IMR-90 (cell line): ENCODE measurements around the gene SLC9A1. TPM values are rescaled to one million over a fixed set of nuclear protein-coding genes. Genes with fewer than 3 reads are reported as not detected.
A peak's percentile ranks its signal among the peaks of the same experiment; 100 is the strongest.

Experiments
- ATAC-seq: fragments of 200-7000 bp; cut with Tn5 transposase; 2 replicates; pipeline ENCODE4 v1.9.1; 2020; ENCODE audit warnings: low read depth, mild to moderate bottlenecking, moderate library complexity
- BruUV-seq: library from RNA; stranded (reverse); fragments of 400-500 nt; replicated peaks from 2 replicates; lab custom pipeline; 2021; lab: Mats Ljungman, UMichigan
- CTCF ChIA-PET: fragments of 300-600 bp; formaldehyde crosslinking; extraction: SDS; loops from one replicate; lab custom pipeline; 2021; ENCODE audit warnings: antibody characterized with exemption; lab: Yijun Ruan, JAX
- POLR2A ChIA-PET: fragments of 300-600 bp; sonication (Branson Sonifier 250); formaldehyde crosslinking; loops from one replicate; lab custom pipeline; 2022; ENCODE audit warnings: antibody characterized with exemption; ENCODE audit not compliant: unreplicated experiment; lab: Charles Lee
- DNase-seq: peaks from one replicate; pipeline ENCODE4 v3.0.0; 2013
- H2AFZ ChIP-seq: replicated peaks from 2 replicates; pipeline ENCODE3; 2013; ENCODE audit warnings: low read length, mild to moderate bottlenecking; ENCODE audit not compliant: poor library complexity
- H2AK5ac ChIP-seq: 2 replicates; pipeline ENCODE4 v1.6.1; 2013; ENCODE audit warnings: low read depth, low read length, inconsistent platforms
- H2AK9ac ChIP-seq: replicated peaks from 2 replicates; pipeline ENCODE3; 2013; ENCODE audit warnings: mild to moderate bottlenecking, low read depth, low read length, moderate library complexity; ENCODE audit not compliant: poor library complexity
- H2BK120ac ChIP-seq: 2 replicates; pipeline ENCODE4 v1.6.1; 2013; ENCODE audit warnings: low read depth, low read length, inconsistent platforms
- H2BK15ac ChIP-seq: 3 replicates; pipeline ENCODE4 v1.6.1; 2013; ENCODE audit warnings: low read depth, low read length, inconsistent platforms
- H2BK20ac ChIP-seq: 2 replicates; pipeline ENCODE4 v1.6.1; 2013; ENCODE audit warnings: low read depth, mild to moderate bottlenecking, inconsistent platforms, low read length, moderate library complexity
- H2BK5ac ChIP-seq: 2 replicates; pipeline ENCODE4 v1.6.1; 2013; ENCODE audit warnings: mild to moderate bottlenecking, low read depth, low read length, inconsistent platforms; ENCODE audit not compliant: poor library complexity, severe bottlenecking
- H3K14ac ChIP-seq: replicated peaks from 2 replicates; pipeline ENCODE4 v1.6.1; 2013; ENCODE audit warnings: low read depth, low read length, inconsistent platforms
- H3K18ac ChIP-seq: 2 replicates; pipeline ENCODE4 v1.6.1; 2013; ENCODE audit warnings: low read depth, low read length, control low read depth
- H3K23ac ChIP-seq: 2 replicates; pipeline ENCODE4 v1.6.1; 2013; ENCODE audit warnings: low read depth, low read length, inconsistent platforms
- H3K27ac ChIP-seq: 2 replicates; pipeline ENCODE4 v1.5.1; 2013; ENCODE audit warnings: mild to moderate bottlenecking, control low read depth, low read length; ENCODE audit not compliant: insufficient read depth
- H3K27me3 ChIP-seq: 2 replicates; pipeline ENCODE4 v1.6.1; 2013; ENCODE audit warnings: low read length; ENCODE audit not compliant: control insufficient read depth, insufficient read depth
- H3K36me3 ChIP-seq: 2 replicates; pipeline ENCODE4 v1.6.1; 2013; ENCODE audit warnings: low read length, mixed read lengths; ENCODE audit not compliant: control insufficient read depth, insufficient read depth
- H3K4ac ChIP-seq: 2 replicates; pipeline ENCODE4 v1.6.1; 2013; ENCODE audit warnings: low read depth, low read length, inconsistent platforms
- H3K4me1 ChIP-seq: 2 replicates; pipeline ENCODE4 v1.6.1; 2013; ENCODE audit warnings: low read length, mixed read lengths; ENCODE audit not compliant: control insufficient read depth, insufficient read depth
- H3K4me2 ChIP-seq: 2 replicates; pipeline ENCODE4 v1.6.1; 2013; ENCODE audit warnings: low read depth, mild to moderate bottlenecking, control low read depth, low read length, moderate library complexity
- H3K4me3 ChIP-seq: 2 replicates; pipeline ENCODE4 v1.5.1; 2013; ENCODE audit warnings: low read depth, mild to moderate bottlenecking, control low read depth, low read length, moderate library complexity; ENCODE audit not compliant: insufficient read depth
- H3K56ac ChIP-seq: 2 replicates; pipeline ENCODE4 v1.6.1; 2013; ENCODE audit warnings: low read length, inconsistent platforms; ENCODE audit not compliant: insufficient read depth; ENCODE audit errors: extremely low read depth
- H3K79me1 ChIP-seq, 2 experiments: 2 replicates each; pipeline ENCODE4 v1.6.1; 2013; ENCODE audit warnings: low read length in 2 of 2, inconsistent platforms in 1 of 2, low read depth in 1 of 2
- H3K9ac ChIP-seq: 2 replicates; pipeline ENCODE4 v1.6.1; 2013; ENCODE audit warnings: low read depth, low read length, control low read depth
- H3K9me1 ChIP-seq: 2 replicates; pipeline ENCODE4 v1.6.1; 2013; ENCODE audit warnings: low read length, inconsistent platforms; ENCODE audit not compliant: insufficient read depth
- H3K9me3 ChIP-seq: 2 replicates; pipeline ENCODE4 v1.6.1; 2013; ENCODE audit warnings: low read length; ENCODE audit not compliant: control insufficient read depth, insufficient read depth
- H4K20me1 ChIP-seq: 2 replicates; pipeline ENCODE4 v1.6.1; 2013; ENCODE audit warnings: low read length, inconsistent platforms; ENCODE audit not compliant: insufficient read depth
- H4K5ac ChIP-seq: 2 replicates; pipeline ENCODE4 v1.6.1; 2013; ENCODE audit warnings: mild to moderate bottlenecking, low read depth, low read length, control low read depth
- H4K8ac ChIP-seq, 2 experiments: 2 replicates each; pipeline ENCODE4 v1.6.1; 2013; ENCODE audit warnings: low read depth in 2 of 2, low read length in 2 of 2, control low read depth in 1 of 2, inconsistent platforms in 1 of 2
- H4K91ac ChIP-seq: 2 replicates; pipeline ENCODE4 v1.6.1; 2013; ENCODE audit warnings: low read depth, low read length, inconsistent platforms; ENCODE audit not compliant: insufficient read depth
- BHLHE40 ChIP-seq: fragments of 150-350 bp; IDR thresholded peaks from 2 replicates; pipeline ENCODE4 v1.6.1; 2016; ENCODE audit warnings: mild to moderate bottlenecking, low read depth, low read length
- CEBPB ChIP-seq: IDR thresholded peaks from 2 replicates; pipeline ENCODE4 v1.6.1; 2012; ENCODE audit warnings: low read depth, low read length, improper control_type of control experiment
- CTCF ChIP-seq: conservative IDR thresholded peaks from 2 replicates; pipeline ENCODE4 v1.5.1; 2012; ENCODE audit warnings: mild to moderate bottlenecking, low read depth, low read length, improper control_type of control experiment
- FOS ChIP-seq: fragments of 150-350 bp; IDR thresholded peaks from 2 replicates; pipeline ENCODE4 v1.6.1; 2016; ENCODE audit warnings: low read depth, low read length
- MAFK ChIP-seq: IDR thresholded peaks from 2 replicates; pipeline ENCODE4 v1.6.1; 2012; ENCODE audit warnings: low read depth, low read length, improper control_type of control experiment
- POLR2A ChIP-seq: IDR thresholded peaks from 2 replicates; pipeline ENCODE4 v1.6.1; 2012; ENCODE audit warnings: mild to moderate bottlenecking, low read depth, low read length
- RCOR1 ChIP-seq: IDR thresholded peaks from 2 replicates; pipeline ENCODE4 v1.6.1; 2012; ENCODE audit warnings: mild to moderate bottlenecking, low read length, improper control_type of control experiment; ENCODE audit not compliant: insufficient replicate concordance
- RFX5 ChIP-seq: IDR thresholded peaks from 2 replicates; pipeline ENCODE4 v1.8.0; 2012; ENCODE audit warnings: low read depth, mild to moderate bottlenecking, low read length, moderate library complexity
- USF2 ChIP-seq: fragments of 150-350 bp; IDR thresholded peaks from 2 replicates; pipeline ENCODE4 v1.6.1; 2017; ENCODE audit warnings: mild to moderate bottlenecking, antibody characterized with exemption, low read length, low read depth
- WGBS, 2 experiments: methylation state at CpG; one replicate each; pipeline versions ENCODE4 v1.1.5 to v1.1.7; 2013; ENCODE audit warnings: missing lambda C conversion rate in 2 of 2; ENCODE audit not compliant: insufficient read length in 1 of 2; ENCODE audit errors: extremely low coverage in 2 of 2; 5-methylcytosine and 5-hydroxymethylcytosine counted together
- dilution Hi-C: fragments of 300-500 bp; cut with HindIII; formaldehyde crosslinking; loops from one replicate; pipeline ENCODE4 v1.14.3; 2018; ENCODE audit warnings: low sequenced_read_pairs; ENCODE audit not compliant: unreplicated experiment
- in situ Hi-C: fragments of 300-500 bp; cut with MboI; formaldehyde crosslinking; loops from 3 replicates; pipeline ENCODE4 v1.14.3; 2019; ENCODE audit warnings: low sequenced_read_pairs, inconsistent platforms, mixed read lengths
- intact Hi-C: fragments of 100-400 bp; cut with micrococcal nuclease; formaldehyde crosslinking; loops from 2 replicates; pipeline ENCODE4 v1.10.0; 2022
- polyA plus RNA-seq, 3 experiments: library from polyadenylated mRNA; depleted of rRNA; stranded (reverse); fragments of >200 nt; gene quantifications; 2 replicates each; pipeline ENCODE4 v1.2.3, GENCODE V29; 2012; ENCODE audit warnings: low replicate concordance in 1 of 3
- total RNA-seq: library from RNA; depleted of rRNA; stranded (reverse); fragments of >200 nt; gene quantifications from 2 replicates; pipeline ENCODE4 v1.2.3, GENCODE V29; 2012

Gene SLC9A1
- total and polyA plus RNA-seq, 2 of the 4 experiments (the other 2 are of a cell fraction): 2.0 to 21.2 TPM

DNA sequence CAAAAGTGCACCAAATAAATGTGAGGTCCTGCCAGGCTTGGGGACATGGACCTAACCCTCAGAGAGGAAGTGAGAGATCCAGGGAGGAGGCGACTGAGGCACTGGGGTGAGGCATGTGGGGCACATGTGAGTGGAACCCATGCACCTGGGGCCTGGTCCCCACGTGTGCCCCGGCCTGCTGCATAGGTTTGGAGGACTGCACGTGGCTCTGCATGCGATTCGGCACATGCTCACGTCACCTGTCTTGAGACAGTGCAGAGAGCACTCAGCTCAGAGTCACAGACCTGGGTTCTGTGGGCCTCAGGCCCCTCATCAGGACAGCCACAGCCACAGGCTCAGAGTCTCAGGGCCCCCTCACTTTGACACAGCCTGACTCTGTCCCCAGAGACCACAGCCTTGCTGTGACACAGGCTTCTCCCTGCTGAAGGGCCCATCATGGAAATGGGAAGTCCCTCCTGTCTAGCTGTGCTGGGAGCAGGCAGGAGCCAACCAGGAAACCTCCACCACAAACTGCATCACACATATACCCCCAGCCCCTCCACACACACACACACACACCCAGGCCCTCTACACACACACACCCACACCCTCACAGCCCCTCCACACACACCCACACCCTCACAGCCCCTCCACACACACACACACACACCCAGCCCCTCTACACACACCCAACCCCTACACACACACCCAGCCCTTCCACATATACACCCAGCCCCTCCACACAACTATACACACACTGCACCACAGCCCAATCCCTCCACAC, 48.2 kb downstream of the SLC9A1 start:
- H3K14ac ChIP-seq: no peak overlapping the region
- intact Hi-C loops: no loop called here
- H2AFZ ChIP-seq: no peak overlapping the region
- no peak overlapping the region for H3K9ac ChIP-seq
- H2BK15ac ChIP-seq: no peak overlapping the region
- H4K91ac ChIP-seq: no peak overlapping the region
- ATAC-seq (no peak), DNase-seq (no peak)
- POLR2A ChIA-PET: no interaction called here
- H3K23ac ChIP-seq: no peak overlapping the region
- H3K4me2 ChIP-seq: no peak overlapping the region
- 91% methylated on average over 4 of the region's 7 CpGs; no CpG with 5 or more reads in 1 of the 2 experiments for WGBS, 2 experiments
- no peak overlapping the region for H2AK5ac ChIP-seq
- no peak overlapping the region for H4K5ac ChIP-seq
- H3K56ac ChIP-seq: no peak overlapping the region
- dilution Hi-C loops: no loop called here
- H3K79me1 ChIP-seq: peaks cover 7 to 19% of the 10 kb centered on the region in 2 experiments
- CTCF ChIA-PET: no interaction called here
- peaks cover 16% of the 10 kb centered on the region for H3K9me1 ChIP-seq
- in situ Hi-C loops: loop anchor here (10.0 kb wide), 1 partner anchor 288 kb away; the partner anchor contains the start of gene GPR3
- H3K27ac ChIP-seq: no peak overlapping the region
- H2BK5ac ChIP-seq: peak overlapping the region; percentile 60
- no TSS peak for BruUV-seq
- TF ChIP-seq POLR2A: no peak
- TF ChIP-seq CEBPB: no peak
- TF ChIP-seq CTCF: no peak
- no peak for TF ChIP-seq RCOR1
- no peak for TF ChIP-seq MAFK
- no peak for TF ChIP-seq FOS
- no peak for TF ChIP-seq BHLHE40
- no peak for TF ChIP-seq USF2
- TF ChIP-seq RFX5: no peak
- H3K18ac ChIP-seq: no peak overlapping the region
- H2AK9ac ChIP-seq: peak overlapping the region; percentile 9
- H2BK20ac ChIP-seq: no peak overlapping the region
- no peak overlapping the region; the same call in 1 of the 2 replicates for H3K4ac ChIP-seq
- no peak overlapping the region for H3K4me3 ChIP-seq
- H3K9me3 ChIP-seq: no peaks in the 10 kb centered on the region
- peaks cover 10% of the 10 kb centered on the region for H3K4me1 ChIP-seq
- H4K20me1 ChIP-seq: peaks cover 4% of the 10 kb centered on the region
- peaks cover 12% of the 10 kb centered on the region for H3K36me3 ChIP-seq
- H4K8ac ChIP-seq: no peak overlapping the region
- no peak overlapping the region for H2BK120ac ChIP-seq
- H3K27me3 ChIP-seq: no peaks in the 10 kb centered on the region
